ENCODE measurements around the gene GDI2.

GDI2 gene

DNA sequence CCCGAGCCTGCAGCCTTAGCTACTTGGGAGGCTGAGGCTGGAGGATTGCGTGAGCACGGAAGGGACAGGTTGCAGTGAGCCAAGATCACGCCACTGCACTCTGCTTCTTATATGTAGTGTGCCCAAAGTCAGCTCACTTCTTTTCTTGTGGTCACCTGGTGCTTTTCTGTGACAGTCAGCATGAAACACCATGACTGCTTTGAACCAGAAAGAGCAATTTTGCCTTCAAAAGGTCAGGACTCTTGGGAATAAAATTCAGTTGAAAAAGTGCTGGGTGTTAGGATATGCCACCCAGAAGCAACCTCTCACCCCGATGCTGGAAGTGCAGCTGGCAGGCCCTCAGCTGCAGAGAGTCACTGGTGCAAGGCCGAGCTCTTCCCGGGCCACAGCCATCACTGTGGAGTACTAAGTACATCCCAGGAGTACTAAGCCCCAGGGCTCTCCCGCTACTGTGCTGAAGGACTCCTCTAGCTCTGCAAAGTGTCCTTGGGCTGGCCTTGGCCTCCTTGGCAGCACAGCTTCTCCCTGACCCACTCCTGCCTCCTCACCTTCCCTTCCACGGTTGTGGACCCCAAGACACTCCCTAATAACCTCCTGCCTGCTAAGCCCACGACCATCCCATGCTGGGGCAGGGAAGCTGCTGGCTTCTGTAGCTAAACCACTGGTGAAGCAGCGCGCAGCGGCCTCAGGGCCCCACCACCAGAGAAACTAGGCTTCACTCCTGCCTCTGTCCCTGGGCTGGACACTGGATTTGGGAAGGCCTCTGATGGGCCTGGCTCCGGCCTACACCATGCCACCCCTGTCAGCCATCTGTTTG lies 17.6 kb upstream of the GDI2 start:
- H3K27ac ChIP-seq (ENCODE audit: low read depth, low read length) = no peak overlapping the region
- no peak overlapping the region for H3K4me2 ChIP-seq (ENCODE audit: low read length)
- no peaks in the 10 kb centered on the region for H3K9me2 ChIP-seq (replicated peaks; ENCODE audit: control insufficient read depth, low read length)
- H3K9me3 ChIP-seq (ENCODE audit: control insufficient read depth, insufficient read depth, low read length) = no peaks in the 10 kb centered on the region
- no peaks in the 10 kb centered on the region for H4K20me1 ChIP-seq (ENCODE audit: control insufficient read depth, insufficient read depth, low read depth, low read length)
- H3K4me1 ChIP-seq (ENCODE audit: control insufficient read depth, low read length) = peaks cover 8% of the 10 kb centered on the region
- H3K36me3 ChIP-seq (ENCODE audit: control insufficient read depth, low read length) = no peaks in the 10 kb centered on the region
- no peaks in the 10 kb centered on the region for H3K27me3 ChIP-seq (ENCODE audit: control insufficient read depth, low read length)
- no peak overlapping the region for H3K4me3 ChIP-seq (ENCODE audit: low read length)
- H3F3A ChIP-seq (ENCODE audit: control insufficient read depth, insufficient read depth) = no peaks in the 10 kb centered on the region
- H3K79me2 ChIP-seq (ENCODE audit: control insufficient read depth, low read length) = no peaks in the 10 kb centered on the region
- TF ChIP-seq, protein P1, sequence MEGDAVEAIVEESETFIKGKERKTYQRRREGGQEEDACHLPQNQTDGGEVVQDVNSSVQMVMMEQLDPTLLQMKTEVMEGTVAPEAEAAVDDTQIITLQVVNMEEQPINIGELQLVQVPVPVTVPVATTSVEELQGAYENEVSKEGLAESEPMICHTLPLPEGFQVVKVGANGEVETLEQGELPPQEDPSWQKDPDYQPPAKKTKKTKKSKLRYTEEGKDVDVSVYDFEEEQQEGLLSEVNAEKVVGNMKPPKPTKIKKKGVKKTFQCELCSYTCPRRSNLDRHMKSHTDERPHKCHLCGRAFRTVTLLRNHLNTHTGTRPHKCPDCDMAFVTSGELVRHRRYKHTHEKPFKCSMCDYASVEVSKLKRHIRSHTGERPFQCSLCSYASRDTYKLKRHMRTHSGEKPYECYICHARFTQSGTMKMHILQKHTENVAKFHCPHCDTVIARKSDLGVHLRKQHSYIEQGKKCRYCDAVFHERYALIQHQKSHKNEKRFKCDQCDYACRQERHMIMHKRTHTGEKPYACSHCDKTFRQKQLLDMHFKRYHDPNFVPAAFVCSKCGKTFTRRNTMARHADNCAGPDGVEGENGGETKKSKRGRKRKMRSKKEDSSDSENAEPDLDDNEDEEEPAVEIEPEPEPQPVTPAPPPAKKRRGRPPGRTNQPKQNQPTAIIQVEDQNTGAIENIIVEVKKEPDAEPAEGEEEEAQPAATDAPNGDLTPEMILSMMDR (IDR thresholded peaks at IDR 0.05; ENCODE audit: low read depth, low read length, poor library complexity, severe bottlenecking) = no peak
- TF ChIP-seq EZH2phosphoT487 (IDR thresholded peaks at IDR 0.05; ENCODE audit: borderline replicate concordance, low read length) = no peak

DNA sequence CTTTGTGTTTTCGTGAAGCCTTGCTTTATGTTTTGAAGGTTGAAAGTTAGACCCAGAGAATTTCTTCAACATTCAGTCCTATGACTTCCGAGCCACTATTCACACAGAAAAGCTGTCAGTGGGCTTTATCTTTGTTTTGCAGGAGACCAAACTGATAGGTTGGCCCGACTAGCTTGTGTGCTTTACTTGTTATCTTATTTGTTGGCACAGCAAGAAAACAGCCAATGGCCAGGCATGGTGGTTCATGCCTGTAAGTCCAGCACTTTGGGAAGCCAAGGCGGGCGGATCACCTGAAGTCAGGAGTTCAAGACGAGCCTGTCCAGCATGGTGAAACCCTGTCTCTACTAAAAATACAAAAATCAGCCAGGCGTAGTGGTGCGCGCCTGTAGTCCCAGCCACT lies 16.0 kb upstream of the GDI2 start:
- Histone ChIP-seq H3K79me2 (ENCODE audit: control insufficient read depth, low read length) (no peaks in the 10 kb centered on the region), H3K4me2 (ENCODE audit: low read length) (no peak overlapping the region), H3K9me2 (replicated peaks; ENCODE audit: control insufficient read depth, low read length) (no peaks in the 10 kb centered on the region), H3K4me1 (ENCODE audit: control insufficient read depth, low read length) (peaks cover 8% of the 10 kb centered on the region), H3F3A (ENCODE audit: control insufficient read depth, insufficient read depth) (no peaks in the 10 kb centered on the region), H3K4me3 (ENCODE audit: low read length) (no peak overlapping the region), H4K20me1 (ENCODE audit: control insufficient read depth, insufficient read depth, low read depth, low read length) (no peaks in the 10 kb centered on the region), H3K27me3 (ENCODE audit: control insufficient read depth, low read length) (no peaks in the 10 kb centered on the region), H3K9me3 (ENCODE audit: control insufficient read depth, insufficient read depth, low read length) (no peaks in the 10 kb centered on the region), H3K27ac (ENCODE audit: low read depth, low read length) (no peak overlapping the region), H3K36me3 (ENCODE audit: control insufficient read depth, low read length) (no peaks in the 10 kb centered on the region)
- TF ChIP-seq EZH2phosphoT487 (IDR thresholded peaks at IDR 0.05; ENCODE audit: borderline replicate concordance, low read length) = no peak
- TF ChIP-seq, protein P1 (IDR thresholded peaks at IDR 0.05; ENCODE audit: low read depth, low read length, poor library complexity, severe bottlenecking) = no peak

DNA sequence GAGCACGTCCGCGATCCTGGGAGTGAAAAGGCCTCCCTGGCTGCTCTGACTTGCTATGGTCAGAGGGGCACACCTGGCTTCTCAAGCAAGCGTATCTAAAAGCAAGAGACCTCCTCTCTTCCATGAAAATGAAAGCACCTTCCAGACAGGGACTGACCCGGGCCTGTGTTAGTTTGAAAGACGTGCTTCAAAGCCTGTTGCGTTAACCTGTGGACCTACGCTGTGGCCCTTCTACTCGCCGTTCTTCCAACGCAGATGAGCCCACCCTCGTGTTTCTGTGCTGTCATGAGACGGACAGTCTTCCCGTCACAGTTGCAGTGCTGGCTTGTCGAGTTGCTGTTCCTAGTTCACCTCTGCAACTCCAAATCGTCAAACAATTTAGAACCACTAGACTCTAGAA lies 15.5 kb upstream of the GDI2 start:
- Histone ChIP-seq H3K36me3 (ENCODE audit: control insufficient read depth, low read length) (no peaks in the 10 kb centered on the region), H3K9me3 (ENCODE audit: control insufficient read depth, insufficient read depth, low read length) (no peaks in the 10 kb centered on the region), H3K4me2 (ENCODE audit: low read length) (no peak overlapping the region), H3K27me3 (ENCODE audit: control insufficient read depth, low read length) (no peaks in the 10 kb centered on the region), H3K9me2 (replicated peaks; ENCODE audit: control insufficient read depth, low read length) (no peaks in the 10 kb centered on the region), H3K4me1 (ENCODE audit: control insufficient read depth, low read length) (peaks cover 8% of the 10 kb centered on the region), H4K20me1 (ENCODE audit: control insufficient read depth, insufficient read depth, low read depth, low read length) (no peaks in the 10 kb centered on the region), H3K4me3 (ENCODE audit: low read length) (no peak overlapping the region), H3F3A (ENCODE audit: control insufficient read depth, insufficient read depth) (no peaks in the 10 kb centered on the region), H3K79me2 (ENCODE audit: control insufficient read depth, low read length) (no peaks in the 10 kb centered on the region), H3K27ac (ENCODE audit: low read depth, low read length) (no peak overlapping the region)
- no peak for TF ChIP-seq EZH2phosphoT487 (IDR thresholded peaks at IDR 0.05; ENCODE audit: borderline replicate concordance, low read length)
- TF ChIP-seq, protein P1 (IDR thresholded peaks at IDR 0.05; ENCODE audit: low read depth, low read length, poor library complexity, severe bottlenecking) = no peak

All from DOHH2 (cell line).